Measurements from ENCODE around the gene TMEFF2.

- TF ChIP-seq POLR2AphosphoS5 (IDR thresholded peaks at IDR 0.05; ENCODE audit: low read depth, low read length) (no peak), FOXP2 (optimal IDR thresholded peaks at IDR 0.05; ENCODE audit: borderline replicate concordance, extremely low read depth, extremely low read length, insufficient read depth) (no peak), TAF1 (IDR thresholded peaks at IDR 0.05; ENCODE audit: borderline replicate concordance, insufficient read depth, low read length) (no peak)
- TF ChIP-seq, protein P1, sequence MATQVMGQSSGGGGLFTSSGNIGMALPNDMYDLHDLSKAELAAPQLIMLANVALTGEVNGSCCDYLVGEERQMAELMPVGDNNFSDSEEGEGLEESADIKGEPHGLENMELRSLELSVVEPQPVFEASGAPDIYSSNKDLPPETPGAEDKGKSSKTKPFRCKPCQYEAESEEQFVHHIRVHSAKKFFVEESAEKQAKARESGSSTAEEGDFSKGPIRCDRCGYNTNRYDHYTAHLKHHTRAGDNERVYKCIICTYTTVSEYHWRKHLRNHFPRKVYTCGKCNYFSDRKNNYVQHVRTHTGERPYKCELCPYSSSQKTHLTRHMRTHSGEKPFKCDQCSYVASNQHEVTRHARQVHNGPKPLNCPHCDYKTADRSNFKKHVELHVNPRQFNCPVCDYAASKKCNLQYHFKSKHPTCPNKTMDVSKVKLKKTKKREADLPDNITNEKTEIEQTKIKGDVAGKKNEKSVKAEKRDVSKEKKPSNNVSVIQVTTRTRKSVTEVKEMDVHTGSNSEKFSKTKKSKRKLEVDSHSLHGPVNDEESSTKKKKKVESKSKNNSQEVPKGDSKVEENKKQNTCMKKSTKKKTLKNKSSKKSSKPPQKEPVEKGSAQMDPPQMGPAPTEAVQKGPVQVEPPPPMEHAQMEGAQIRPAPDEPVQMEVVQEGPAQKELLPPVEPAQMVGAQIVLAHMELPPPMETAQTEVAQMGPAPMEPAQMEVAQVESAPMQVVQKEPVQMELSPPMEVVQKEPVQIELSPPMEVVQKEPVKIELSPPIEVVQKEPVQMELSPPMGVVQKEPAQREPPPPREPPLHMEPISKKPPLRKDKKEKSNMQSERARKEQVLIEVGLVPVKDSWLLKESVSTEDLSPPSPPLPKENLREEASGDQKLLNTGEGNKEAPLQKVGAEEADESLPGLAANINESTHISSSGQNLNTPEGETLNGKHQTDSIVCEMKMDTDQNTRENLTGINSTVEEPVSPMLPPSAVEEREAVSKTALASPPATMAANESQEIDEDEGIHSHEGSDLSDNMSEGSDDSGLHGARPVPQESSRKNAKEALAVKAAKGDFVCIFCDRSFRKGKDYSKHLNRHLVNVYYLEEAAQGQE (IDR thresholded peaks at IDR 0.05; ENCODE audit: insufficient read depth in 1 of 2, low read depth in 2 of 2, low read length in 2 of 2), result no peak
Measured at GRCh38 chr2:191927991-191928390, 266.7 kb downstream of the TMEFF2 start.

Measured in PFSK-1 (cell line).